ENCODE results near the gene RAPGEF5. TPM values are rescaled to one million over a fixed set of nuclear protein-coding genes. Genes with fewer than 3 reads are reported as not detected.

RAPGEF5 gene
- total RNA-seq, 1 donor from 2014 or later: 9.9 TPM

- H3K9me3 Mint-ChIP-seq (ENCODE audit: low read depth): peaks cover 17% of the 10 kb centered on the region
- peaks cover 7% of the 10 kb centered on the region for H3K36me3 Mint-ChIP-seq (ENCODE audit: insufficient read depth)
- no peak for DNase-seq (ENCODE audit: low spot score, unreplicated experiment)
- no peaks in the 10 kb centered on the region for H3K27me3 Mint-ChIP-seq
- no peak overlapping the region for H3K27ac Mint-ChIP-seq
- no peak overlapping the region for H3K4me3 Mint-ChIP-seq (ENCODE audit: low read depth)
- no peaks in the 10 kb centered on the region for H3K4me1 Mint-ChIP-seq (ENCODE audit: low read depth)
- no peak for TF ChIP-seq CTCF (IDR thresholded peaks at IDR 0.05; ENCODE audit: unreplicated experiment)
Measured at GRCh38 chr7:22181663-22182062, 175.3 kb downstream of the RAPGEF5 start.

- H3K4me3 Mint-ChIP-seq (ENCODE audit: low read depth): no peak overlapping the region
Measured at GRCh38 chr7:22179442-22179879, 177.5 kb downstream of the RAPGEF5 start.

GRCh38 chr7:22178735-22179134 is 178.2 kb downstream of the RAPGEF5 start:
- no peak for TF ChIP-seq CTCF (IDR thresholded peaks at IDR 0.05; ENCODE audit: unreplicated experiment)

More at GRCh38 chr7:22179442-22179879, 177.5 kb downstream of the RAPGEF5 start:
- Mint-ChIP-seq H3K36me3 (ENCODE audit: insufficient read depth) (peaks cover 7% of the 10 kb centered on the region), H3K27ac (no peak overlapping the region), H3K9me3 (ENCODE audit: low read depth) (peaks cover 17% of the 10 kb centered on the region), H3K4me1 (ENCODE audit: low read depth) (no peaks in the 10 kb centered on the region), H3K27me3 (no peaks in the 10 kb centered on the region)
- DNase-seq (ENCODE audit: low spot score, unreplicated experiment): no peak
- TF ChIP-seq CTCF (IDR thresholded peaks at IDR 0.05; ENCODE audit: unreplicated experiment): no peak

GRCh38 chr7:22176791-22177412 is 180.1 kb downstream of the RAPGEF5 start:
- Mint-ChIP-seq H3K36me3 (ENCODE audit: insufficient read depth) (peaks cover 7% of the 10 kb centered on the region), H3K27me3 (no peaks in the 10 kb centered on the region)

More at GRCh38 chr7:22178735-22179134, 178.2 kb downstream of the RAPGEF5 start:
- H3K27ac Mint-ChIP-seq: no peak overlapping the region
- H3K27me3 Mint-ChIP-seq: no peaks in the 10 kb centered on the region
- H3K4me1 Mint-ChIP-seq (ENCODE audit: low read depth): no peaks in the 10 kb centered on the region
- peaks cover 17% of the 10 kb centered on the region for H3K9me3 Mint-ChIP-seq (ENCODE audit: low read depth)
- H3K36me3 Mint-ChIP-seq (ENCODE audit: insufficient read depth): peaks cover 7% of the 10 kb centered on the region
- no peak for DNase-seq (ENCODE audit: low spot score, unreplicated experiment)
- no peak overlapping the region for H3K4me3 Mint-ChIP-seq (ENCODE audit: low read depth)

GRCh38 chr7:22174574-22174953 is 182.4 kb downstream of the RAPGEF5 start:
- peaks cover under 1% of the 10 kb centered on the region for H3K36me3 Mint-ChIP-seq (ENCODE audit: insufficient read depth)
- H3K9me3 Mint-ChIP-seq (ENCODE audit: low read depth): peaks cover 3% of the 10 kb centered on the region
- peak overlapping the region; percentile 15 for H3K27ac Mint-ChIP-seq
- H3K27me3 Mint-ChIP-seq: no peaks in the 10 kb centered on the region
- no peaks in the 10 kb centered on the region for H3K4me1 Mint-ChIP-seq (ENCODE audit: low read depth)
- TF ChIP-seq CTCF (IDR thresholded peaks at IDR 0.05; ENCODE audit: unreplicated experiment): no peak
- H3K4me3 Mint-ChIP-seq (ENCODE audit: low read depth): no peak overlapping the region
- DNase-seq (ENCODE audit: low spot score, unreplicated experiment): no peak

More at GRCh38 chr7:22176791-22177412, 180.1 kb downstream of the RAPGEF5 start:
- no peak overlapping the region for H3K27ac Mint-ChIP-seq
- no peaks in the 10 kb centered on the region for H3K4me1 Mint-ChIP-seq (ENCODE audit: low read depth)
- TF ChIP-seq CTCF (IDR thresholded peaks at IDR 0.05; ENCODE audit: unreplicated experiment): no peak
- peaks cover 17% of the 10 kb centered on the region for H3K9me3 Mint-ChIP-seq (ENCODE audit: low read depth)
- DNase-seq (ENCODE audit: low spot score, unreplicated experiment): no peak
- H3K4me3 Mint-ChIP-seq (ENCODE audit: low read depth): no peak overlapping the region

Measured in progenitor cell of endocrine pancreas (in vitro differentiated cells).